GM23338 (cell line): ENCODE data around the gene GSDME.

Experiments
- CREB1 ChIP-seq: fragments of 250-450 bp; sonication (Bioruptor Pico); IDR thresholded peaks from 2 replicates; pipeline ENCODE4 v1.5.0; 2020; ENCODE audit warnings: low read depth, mild to moderate bottlenecking, moderate library complexity
- ETS1 ChIP-seq: IDR thresholded peaks from 2 replicates; pipeline ENCODE4 v1.6.1; 2016; ENCODE audit warnings: antibody characterized with exemption
- EZH2 ChIP-seq: fragments of 200-600 bp; sonication (generic); IDR thresholded peaks from one replicate; pipeline ENCODE4 v1.8.0; 2017; ENCODE audit warnings: antibody characterized with exemption, mild to moderate bottlenecking, low read depth; ENCODE audit not compliant: unreplicated experiment
- EZH2phosphoT487 ChIP-seq: fragments of 200-600 bp; sonication (generic); IDR thresholded peaks from one replicate; pipeline ENCODE4 v1.8.1; 2018; ENCODE audit warnings: antibody characterized with exemption; ENCODE audit not compliant: unreplicated experiment
- JUNB ChIP-seq: IDR thresholded peaks from one replicate; pipeline ENCODE4 v1.6.1; 2016; ENCODE audit warnings: antibody characterized with exemption; ENCODE audit not compliant: unreplicated experiment
- POLR2AphosphoS5 ChIP-seq: IDR thresholded peaks from 2 replicates; pipeline ENCODE4 v1.6.1; 2016; ENCODE audit warnings: antibody characterized with exemption, low read depth
- REST ChIP-seq: IDR thresholded peaks from one replicate; pipeline ENCODE4 v1.6.1; 2018; ENCODE audit warnings: antibody characterized with exemption; ENCODE audit not compliant: unreplicated experiment
- ZNF114 ChIP-seq: fragments of 250-450 bp; sonication (Bioruptor Pico); IDR thresholded peaks from 2 replicates; pipeline ENCODE4 v1.5.0; 2020; ENCODE audit warnings: mild to moderate bottlenecking, moderate library complexity
- ZNF331 ChIP-seq: fragments of 250-450 bp; sonication (Bioruptor Pico); IDR thresholded peaks from 2 replicates; pipeline ENCODE4 v1.5.0; 2020; ENCODE audit warnings: low read depth, mild to moderate bottlenecking, moderate library complexity
- TF ChIP-seq, protein P1 (sequence below), 2 experiments: fragments of 200-600 bp in 1 of 2; sonication (generic) in 1 of 2; conservative IDR thresholded peaks; 2 replicates each; pipeline versions ENCODE4 v1.5.1 to v1.6.1; 2016 to 2017; ENCODE audit warnings: antibody characterized with exemption in 2 of 2, low read depth in 2 of 2, mild to moderate bottlenecking in 2 of 2, moderate library complexity in 1 of 2
- TF ChIP-seq, protein P2 (sequence below): fragments of 250-450 bp; sonication (Bioruptor Pico); IDR thresholded peaks from 2 replicates; pipeline ENCODE4 v1.5.0; 2020; ENCODE audit warnings: mild to moderate bottlenecking, moderate library complexity

DNA sequence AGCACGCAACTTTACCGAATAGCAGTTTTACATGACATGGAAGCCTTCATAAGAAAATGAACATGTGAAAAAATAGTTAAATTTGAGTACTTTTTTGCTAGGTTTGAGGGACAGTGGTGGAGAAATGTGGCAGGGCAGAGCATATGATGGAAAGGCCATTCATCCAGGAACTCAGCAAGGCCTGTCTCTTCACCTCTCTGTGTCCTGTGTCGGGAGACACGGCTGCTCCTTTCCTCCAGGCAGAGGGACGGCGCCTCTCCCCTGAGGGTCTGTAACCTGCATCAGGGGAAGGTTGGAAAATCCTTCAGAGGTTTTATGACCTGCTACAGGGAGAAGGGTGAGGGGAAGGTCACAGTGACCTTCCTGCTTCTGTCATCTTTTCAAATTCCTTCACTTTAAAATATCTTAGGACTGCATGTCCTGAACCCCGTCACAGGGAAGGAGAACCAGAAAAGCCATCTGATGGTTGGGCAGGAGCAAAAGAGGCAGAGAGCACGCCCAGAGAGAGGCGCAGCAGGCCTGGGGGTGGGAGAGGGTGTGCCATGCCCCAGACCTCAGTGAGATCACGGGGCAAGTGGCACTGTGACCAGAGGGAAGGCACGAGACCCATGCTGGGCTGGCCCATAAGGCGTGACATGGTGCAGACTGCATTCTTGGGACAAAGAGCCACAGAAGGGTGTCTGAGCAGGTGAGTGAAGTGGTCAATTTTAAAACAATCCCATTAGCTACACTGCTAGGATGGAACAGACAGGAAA is 44.0 kb downstream of the GSDME start:
- TF ChIP-seq, protein P1, sequence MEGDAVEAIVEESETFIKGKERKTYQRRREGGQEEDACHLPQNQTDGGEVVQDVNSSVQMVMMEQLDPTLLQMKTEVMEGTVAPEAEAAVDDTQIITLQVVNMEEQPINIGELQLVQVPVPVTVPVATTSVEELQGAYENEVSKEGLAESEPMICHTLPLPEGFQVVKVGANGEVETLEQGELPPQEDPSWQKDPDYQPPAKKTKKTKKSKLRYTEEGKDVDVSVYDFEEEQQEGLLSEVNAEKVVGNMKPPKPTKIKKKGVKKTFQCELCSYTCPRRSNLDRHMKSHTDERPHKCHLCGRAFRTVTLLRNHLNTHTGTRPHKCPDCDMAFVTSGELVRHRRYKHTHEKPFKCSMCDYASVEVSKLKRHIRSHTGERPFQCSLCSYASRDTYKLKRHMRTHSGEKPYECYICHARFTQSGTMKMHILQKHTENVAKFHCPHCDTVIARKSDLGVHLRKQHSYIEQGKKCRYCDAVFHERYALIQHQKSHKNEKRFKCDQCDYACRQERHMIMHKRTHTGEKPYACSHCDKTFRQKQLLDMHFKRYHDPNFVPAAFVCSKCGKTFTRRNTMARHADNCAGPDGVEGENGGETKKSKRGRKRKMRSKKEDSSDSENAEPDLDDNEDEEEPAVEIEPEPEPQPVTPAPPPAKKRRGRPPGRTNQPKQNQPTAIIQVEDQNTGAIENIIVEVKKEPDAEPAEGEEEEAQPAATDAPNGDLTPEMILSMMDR (conservative IDR thresholded peaks at IDR 0.05; ENCODE audit: low read depth in 2 of 2) = no peak
- TF ChIP-seq EZH2phosphoT487 (no peak), POLR2AphosphoS5 (no peak), ZNF114 (CRISPR knock-in tag) (no peak), JUNB (no peak), EZH2 (no peak), ZNF331 (CRISPR knock-in tag) (no peak), REST (no peak), CREB1 (CRISPR knock-in tag) (no peak), ETS1 (no peak)
- TF ChIP-seq, protein P2, sequence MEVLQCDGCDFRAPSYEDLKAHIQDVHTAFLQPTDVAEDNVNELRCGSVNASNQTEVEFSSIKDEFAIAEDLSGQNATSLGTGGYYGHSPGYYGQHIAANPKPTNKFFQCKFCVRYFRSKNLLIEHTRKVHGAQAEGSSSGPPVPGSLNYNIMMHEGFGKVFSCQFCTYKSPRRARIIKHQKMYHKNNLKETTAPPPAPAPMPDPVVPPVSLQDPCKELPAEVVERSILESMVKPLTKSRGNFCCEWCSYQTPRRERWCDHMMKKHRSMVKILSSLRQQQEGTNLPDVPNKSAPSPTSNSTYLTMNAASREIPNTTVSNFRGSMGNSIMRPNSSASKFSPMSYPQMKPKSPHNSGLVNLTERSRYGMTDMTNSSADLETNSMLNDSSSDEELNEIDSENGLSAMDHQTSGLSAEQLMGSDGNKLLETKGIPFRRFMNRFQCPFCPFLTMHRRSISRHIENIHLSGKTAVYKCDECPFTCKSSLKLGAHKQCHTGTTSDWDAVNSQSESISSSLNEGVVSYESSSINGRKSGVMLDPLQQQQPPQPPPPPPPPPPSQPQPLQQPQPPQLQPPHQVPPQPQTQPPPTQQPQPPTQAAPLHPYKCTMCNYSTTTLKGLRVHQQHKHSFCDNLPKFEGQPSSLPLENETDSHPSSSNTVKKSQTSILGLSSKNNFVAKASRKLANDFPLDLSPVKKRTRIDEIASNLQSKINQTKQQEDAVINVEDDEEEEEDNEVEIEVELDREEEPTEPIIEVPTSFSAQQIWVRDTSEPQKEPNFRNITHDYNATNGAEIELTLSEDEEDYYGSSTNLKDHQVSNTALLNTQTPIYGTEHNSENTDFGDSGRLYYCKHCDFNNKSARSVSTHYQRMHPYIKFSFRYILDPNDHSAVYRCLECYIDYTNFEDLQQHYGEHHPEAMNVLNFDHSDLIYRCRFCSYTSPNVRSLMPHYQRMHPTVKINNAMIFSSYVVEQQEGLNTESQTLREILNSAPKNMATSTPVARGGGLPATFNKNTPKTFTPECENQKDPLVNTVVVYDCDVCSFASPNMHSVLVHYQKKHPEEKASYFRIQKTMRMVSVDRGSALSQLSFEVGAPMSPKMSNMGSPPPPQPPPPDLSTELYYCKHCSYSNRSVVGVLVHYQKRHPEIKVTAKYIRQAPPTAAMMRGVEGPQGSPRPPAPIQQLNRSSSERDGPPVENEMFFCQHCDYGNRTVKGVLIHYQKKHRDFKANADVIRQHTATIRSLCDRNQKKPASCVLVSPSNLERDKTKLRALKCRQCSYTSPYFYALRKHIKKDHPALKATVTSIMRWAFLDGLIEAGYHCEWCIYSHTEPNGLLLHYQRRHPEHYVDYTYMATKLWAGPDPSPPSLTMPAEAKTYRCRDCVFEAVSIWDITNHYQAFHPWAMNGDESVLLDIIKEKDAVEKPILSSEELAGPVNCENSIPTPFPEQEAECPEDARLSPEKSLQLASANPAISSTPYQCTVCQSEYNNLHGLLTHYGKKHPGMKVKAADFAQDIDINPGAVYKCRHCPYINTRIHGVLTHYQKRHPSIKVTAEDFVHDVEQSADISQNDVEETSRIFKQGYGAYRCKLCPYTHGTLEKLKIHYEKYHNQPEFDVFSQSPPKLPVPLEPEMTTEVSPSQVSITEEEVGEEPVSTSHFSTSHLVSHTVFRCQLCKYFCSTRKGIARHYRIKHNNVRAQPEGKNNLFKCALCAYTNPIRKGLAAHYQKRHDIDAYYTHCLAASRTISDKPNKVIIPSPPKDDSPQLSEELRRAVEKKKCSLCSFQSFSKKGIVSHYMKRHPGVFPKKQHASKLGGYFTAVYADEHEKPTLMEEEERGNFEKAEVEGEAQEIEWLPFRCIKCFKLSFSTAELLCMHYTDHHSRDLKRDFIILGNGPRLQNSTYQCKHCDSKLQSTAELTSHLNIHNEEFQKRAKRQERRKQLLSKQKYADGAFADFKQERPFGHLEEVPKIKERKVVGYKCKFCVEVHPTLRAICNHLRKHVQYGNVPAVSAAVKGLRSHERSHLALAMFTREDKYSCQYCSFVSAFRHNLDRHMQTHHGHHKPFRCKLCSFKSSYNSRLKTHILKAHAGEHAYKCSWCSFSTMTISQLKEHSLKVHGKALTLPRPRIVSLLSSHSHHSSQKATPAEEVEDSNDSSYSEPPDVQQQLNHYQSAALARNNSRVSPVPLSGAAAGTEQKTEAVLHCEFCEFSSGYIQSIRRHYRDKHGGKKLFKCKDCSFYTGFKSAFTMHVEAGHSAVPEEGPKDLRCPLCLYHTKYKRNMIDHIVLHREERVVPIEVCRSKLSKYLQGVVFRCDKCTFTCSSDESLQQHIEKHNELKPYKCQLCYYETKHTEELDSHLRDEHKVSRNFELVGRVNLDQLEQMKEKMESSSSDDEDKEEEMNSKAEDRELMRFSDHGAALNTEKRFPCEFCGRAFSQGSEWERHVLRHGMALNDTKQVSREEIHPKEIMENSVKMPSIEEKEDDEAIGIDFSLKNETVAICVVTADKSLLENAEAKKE (CRISPR knock-in tag) = no peak
